RWPE1 (cell line): ENCODE measurements around the gene GRB10.

Experiments
- CTCF ChIA-PET: fragments of 350-600 bp; sonication (Branson Sonifier 250); formaldehyde crosslinking; extraction: SDS; loops from one replicate; lab custom pipeline; 2021; lab: Yijun Ruan, JAX
- POLR2A ChIA-PET: fragments of 400-600 bp; formaldehyde crosslinking; extraction: SDS; loops from one replicate; lab custom pipeline; 2020; ENCODE audit warnings: antibody characterized with exemption; ENCODE audit not compliant: low non-redundant PET; lab: Yijun Ruan, JAX
- DNase-seq: peaks from one replicate; pipeline ENCODE4 v3.0.0; 2012; ENCODE audit warnings: low spot score
- H3K27ac ChIP-seq: fragments of 450-650 bp; 2 replicates; pipeline ENCODE4 v1.5.1; 2017
- TF ChIP-seq, protein P1 (sequence below): fragments of 450-650 bp; conservative IDR thresholded peaks from 2 replicates; pipeline ENCODE4 v1.5.1; 2017; ENCODE audit warnings: low read depth, mild to moderate bottlenecking

The GRB10 gene

DNA sequence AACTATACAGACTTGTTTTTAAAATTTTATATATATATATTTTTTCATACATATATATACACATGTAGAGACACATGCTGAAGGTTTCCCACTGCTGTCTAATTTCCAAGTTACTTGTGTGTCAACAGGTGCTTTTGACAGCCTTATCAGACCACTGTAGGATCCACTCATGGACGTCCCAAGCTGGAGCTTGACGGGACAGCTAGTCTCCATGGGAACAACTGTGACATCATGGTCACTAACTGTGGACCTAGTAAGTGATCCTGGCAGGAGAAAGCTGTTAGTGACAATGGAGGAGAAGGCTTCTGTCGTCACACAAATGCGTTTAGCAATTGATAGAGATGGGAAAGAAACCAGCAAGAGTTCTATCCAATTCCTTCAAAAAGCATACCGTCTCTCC, 157.3 kb downstream of the GRB10 start:
- H3K27ac ChIP-seq, result no peak overlapping the region
- CTCF ChIA-PET, result interaction anchor here (0.6 kb wide), 1 partner anchor 516 kb away, joined by 6 read pairs; no protein-coding TSS in a partner anchor
- POLR2A ChIA-PET, result no interaction called here
- TF ChIP-seq, protein P1, sequence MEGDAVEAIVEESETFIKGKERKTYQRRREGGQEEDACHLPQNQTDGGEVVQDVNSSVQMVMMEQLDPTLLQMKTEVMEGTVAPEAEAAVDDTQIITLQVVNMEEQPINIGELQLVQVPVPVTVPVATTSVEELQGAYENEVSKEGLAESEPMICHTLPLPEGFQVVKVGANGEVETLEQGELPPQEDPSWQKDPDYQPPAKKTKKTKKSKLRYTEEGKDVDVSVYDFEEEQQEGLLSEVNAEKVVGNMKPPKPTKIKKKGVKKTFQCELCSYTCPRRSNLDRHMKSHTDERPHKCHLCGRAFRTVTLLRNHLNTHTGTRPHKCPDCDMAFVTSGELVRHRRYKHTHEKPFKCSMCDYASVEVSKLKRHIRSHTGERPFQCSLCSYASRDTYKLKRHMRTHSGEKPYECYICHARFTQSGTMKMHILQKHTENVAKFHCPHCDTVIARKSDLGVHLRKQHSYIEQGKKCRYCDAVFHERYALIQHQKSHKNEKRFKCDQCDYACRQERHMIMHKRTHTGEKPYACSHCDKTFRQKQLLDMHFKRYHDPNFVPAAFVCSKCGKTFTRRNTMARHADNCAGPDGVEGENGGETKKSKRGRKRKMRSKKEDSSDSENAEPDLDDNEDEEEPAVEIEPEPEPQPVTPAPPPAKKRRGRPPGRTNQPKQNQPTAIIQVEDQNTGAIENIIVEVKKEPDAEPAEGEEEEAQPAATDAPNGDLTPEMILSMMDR, result no peak
- DNase-seq, result no peak

- TF ChIP-seq, protein P1, result no peak
- POLR2A ChIA-PET, result no interaction called here
- no peak for DNase-seq
- H3K27ac ChIP-seq, result no peak overlapping the region
- CTCF ChIA-PET, result interaction anchor here (0.5 to 3.4 kb wide), 2 partner anchors 10 to 45 kb away, joined by 4 to 16 read pairs; no protein-coding TSS in a partner anchor
These were observed 159.9 kb downstream of the GRB10 start for GRCh38 chr7:50622821-50623220.

DNA sequence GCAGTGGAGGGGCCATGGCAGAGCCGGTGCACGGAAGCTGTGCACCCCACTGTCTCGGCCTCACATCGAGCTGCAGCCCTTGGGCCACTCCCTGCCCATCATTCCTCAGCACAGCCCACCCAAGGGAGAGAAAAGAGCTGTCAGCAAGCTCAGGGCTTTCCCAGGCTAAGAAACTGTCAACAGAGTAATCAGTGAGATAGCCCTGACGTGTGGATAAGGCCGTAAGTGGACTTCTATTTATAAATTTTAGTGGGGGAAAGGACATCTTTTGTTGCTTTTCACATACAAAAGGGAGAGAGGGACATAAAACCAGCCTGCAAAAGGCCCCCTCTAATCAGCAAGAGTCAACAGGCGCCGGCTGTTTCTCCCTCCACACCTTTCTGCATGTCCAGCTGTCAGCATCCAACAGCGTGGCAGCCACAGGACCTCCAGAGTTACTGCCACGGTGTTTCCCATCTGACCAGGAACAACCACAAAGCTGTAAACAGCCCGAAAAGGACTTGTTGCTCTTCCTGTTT, 160.7 kb downstream of the GRB10 start:
- DNase-seq, result no peak
- H3K27ac ChIP-seq, result no peak overlapping the region
- TF ChIP-seq, protein P1, result no peak
- CTCF ChIA-PET, result interaction anchor here (3.4 kb wide), 1 partner anchor 11 kb away, joined by 16 read pairs; no protein-coding TSS in a partner anchor
- POLR2A ChIA-PET, result interaction anchor here (0.6 kb wide), 1 partner anchor 90 kb away, joined by 4 read pairs; no protein-coding TSS in a partner anchor

- no peak for DNase-seq
- TF ChIP-seq, protein P1, result no peak
- CTCF ChIA-PET, result interaction anchor here (3.4 kb wide), 1 partner anchor 12 kb away, joined by 16 read pairs; no protein-coding TSS in a partner anchor
- H3K27ac ChIP-seq, result no peak overlapping the region
- POLR2A ChIA-PET, result no interaction called here
These were observed 161.5 kb downstream of the GRB10 start for GRCh38 chr7:50621206-50621605.

DNA sequence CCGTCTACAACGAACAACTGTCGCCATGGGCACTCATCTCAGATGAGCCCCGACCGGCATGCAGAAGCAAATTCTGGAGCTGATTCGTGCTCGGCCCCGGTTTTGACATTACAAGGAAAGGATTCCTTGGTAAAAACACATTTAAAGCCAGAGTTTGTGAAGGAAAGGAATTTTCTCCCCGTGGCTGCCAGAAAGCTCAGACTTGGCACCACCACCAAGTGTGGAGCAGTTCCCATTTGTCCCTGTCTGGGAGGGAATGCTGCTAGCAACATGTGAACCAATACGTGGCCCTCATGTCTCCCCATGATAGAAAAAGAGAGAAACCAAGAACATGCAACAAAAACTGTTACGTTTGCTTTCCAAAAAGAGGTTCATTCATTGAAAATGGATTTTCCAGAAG, 162.3 kb downstream of the GRB10 start:
- CTCF ChIA-PET, result no interaction called here

GRCh38 chr7:50619684-50620083, 163.0 kb downstream of the GRB10 start:
- POLR2A ChIA-PET, result no interaction called here

More for the DNA sequence above, 162.3 kb downstream of the GRB10 start:
- TF ChIP-seq, protein P1, result no peak
- no peak overlapping the region for H3K27ac ChIP-seq
- POLR2A ChIA-PET, result no interaction called here
- DNase-seq, result no peak

More at GRCh38 chr7:50619684-50620083, 163.0 kb downstream of the GRB10 start:
- CTCF ChIA-PET, result no interaction called here
- TF ChIP-seq, protein P1, result no peak
- no peak overlapping the region for H3K27ac ChIP-seq
- no peak for DNase-seq
